Esophagus muscularis mucosa (tissue), 3 donors: ENCODE data around the gene EPHA6.

Experiments used
- CTCF ChIP-seq, 3 experiments: fragments of 200-600 bp in 2 of 3; fragments of 450-650 bp in 1 of 3; sonication (generic) in 2 of 3; IDR thresholded peaks; one replicate each; pipeline ENCODE4 v1.5.1; 2017 to 2019; ENCODE audit warnings: antibody characterized with exemption in 3 of 3, mild to moderate bottlenecking in 2 of 3, moderate library complexity in 1 of 3
- POLR2A ChIP-seq: fragments of 450-650 bp; IDR thresholded peaks from one replicate; pipeline ENCODE4 v1.6.1; 2017; ENCODE audit warnings: antibody characterized with exemption, moderate library complexity, mild to moderate bottlenecking, low read depth
- POLR2AphosphoS5 ChIP-seq, 2 donors: sonication (generic); formaldehyde crosslinking; IDR thresholded peaks; one replicate each; pipeline ENCODE4 v1.6.1; 2017; ENCODE audit warnings: antibody characterized with exemption in 2 of 2

- TF ChIP-seq CTCF (IDR thresholded peaks at IDR 0.05) (no peak), POLR2A (no peak), POLR2AphosphoS5 (IDR thresholded peaks at IDR 0.05) (no peak)
Measured at GRCh38 chr3:97438131-97438530, 623.7 kb downstream of the EPHA6 start.
